C4-2B (cell line): ENCODE results near the gene AMT.

Experiments used
- ZFX ChIP-seq: fragments of 450-650 bp; IDR thresholded peaks from 2 replicates; pipeline ENCODE4 v1.6.1; 2017
- TF ChIP-seq, protein P1 (sequence below): fragments of 450-650 bp; conservative IDR thresholded peaks from 2 replicates; pipeline ENCODE4 v1.5.1; 2017; ENCODE audit warnings: mild to moderate bottlenecking

DNA sequence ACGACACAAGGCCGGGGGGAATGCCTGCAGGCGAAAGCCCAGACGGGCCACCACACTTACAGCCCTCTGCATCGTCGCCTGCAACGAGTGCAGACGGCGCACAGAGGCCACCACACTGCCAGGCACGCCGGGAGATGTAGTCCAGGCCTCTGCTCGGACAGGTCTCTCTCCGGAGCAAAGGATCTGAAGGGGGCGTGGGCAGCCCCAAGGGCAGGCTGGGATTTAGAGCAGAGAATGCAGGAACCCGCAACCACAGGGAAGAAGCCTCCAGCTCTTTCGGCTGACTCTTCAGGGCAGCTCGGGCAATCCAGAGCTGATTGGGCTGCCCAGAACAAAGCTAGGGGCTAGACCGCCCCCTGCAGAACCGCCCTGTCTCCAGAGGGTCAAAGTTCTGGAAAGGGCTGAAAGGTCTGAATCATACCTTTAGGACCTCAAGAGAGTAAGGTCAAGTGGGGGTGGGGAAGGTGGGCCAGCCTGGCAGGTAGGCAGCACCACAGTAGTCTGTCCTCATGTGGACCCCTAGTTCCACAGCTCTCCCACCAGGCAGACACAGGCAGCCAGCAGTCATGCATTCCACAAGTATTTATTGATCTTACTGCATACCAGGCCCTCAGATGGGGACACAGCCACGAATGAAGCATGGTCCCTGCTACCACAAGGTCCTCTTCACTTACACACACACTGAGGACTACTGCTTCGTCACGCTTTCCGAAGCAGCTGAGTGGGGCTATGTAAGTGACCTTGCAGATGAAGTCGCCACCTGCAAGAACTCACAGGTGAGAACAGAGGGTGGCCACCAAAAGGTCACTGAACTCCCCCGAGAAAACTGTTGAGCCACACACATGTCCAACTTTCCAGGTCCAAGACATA, at the start of gene AMT:
- TF ChIP-seq, protein P1, sequence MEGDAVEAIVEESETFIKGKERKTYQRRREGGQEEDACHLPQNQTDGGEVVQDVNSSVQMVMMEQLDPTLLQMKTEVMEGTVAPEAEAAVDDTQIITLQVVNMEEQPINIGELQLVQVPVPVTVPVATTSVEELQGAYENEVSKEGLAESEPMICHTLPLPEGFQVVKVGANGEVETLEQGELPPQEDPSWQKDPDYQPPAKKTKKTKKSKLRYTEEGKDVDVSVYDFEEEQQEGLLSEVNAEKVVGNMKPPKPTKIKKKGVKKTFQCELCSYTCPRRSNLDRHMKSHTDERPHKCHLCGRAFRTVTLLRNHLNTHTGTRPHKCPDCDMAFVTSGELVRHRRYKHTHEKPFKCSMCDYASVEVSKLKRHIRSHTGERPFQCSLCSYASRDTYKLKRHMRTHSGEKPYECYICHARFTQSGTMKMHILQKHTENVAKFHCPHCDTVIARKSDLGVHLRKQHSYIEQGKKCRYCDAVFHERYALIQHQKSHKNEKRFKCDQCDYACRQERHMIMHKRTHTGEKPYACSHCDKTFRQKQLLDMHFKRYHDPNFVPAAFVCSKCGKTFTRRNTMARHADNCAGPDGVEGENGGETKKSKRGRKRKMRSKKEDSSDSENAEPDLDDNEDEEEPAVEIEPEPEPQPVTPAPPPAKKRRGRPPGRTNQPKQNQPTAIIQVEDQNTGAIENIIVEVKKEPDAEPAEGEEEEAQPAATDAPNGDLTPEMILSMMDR: no peak
- TF ChIP-seq ZFX: no peak
